WTC11 (cell line): Measurements from ENCODE around the gene GJA3. TPM values are rescaled to one million over a fixed set of nuclear protein-coding genes. Genes with fewer than 3 reads are reported as not detected.

ENCODE experiments used
- ATAC-seq: fragments of 200-7000 bp; cut with Tn5 transposase; 2 replicates; pipeline ENCODE4 v1.10.0; 2021; ENCODE audit warnings: mild to moderate bottlenecking, moderate library complexity
- CTCF ChIA-PET: fragments of 300-600 bp; sonication (Branson Sonifier 250); formaldehyde crosslinking; loops from one replicate; lab custom pipeline; 2021; ENCODE audit warnings: antibody characterized with exemption; lab: Charles Lee
- POLR2A ChIA-PET: fragments of 350-600 bp; sonication (Branson Sonifier 250); formaldehyde crosslinking; loops from one replicate; lab custom pipeline; 2021; ENCODE audit warnings: antibody characterized with exemption; lab: Charles Lee
- DNase-seq: peaks from one replicate; pipeline ENCODE4 v3.0.0; 2021; ENCODE audit warnings: low spot score
- H3K27ac Mint-ChIP-seq: 2 replicates; pipeline ENCODE4 v1.8.0; 2021; ENCODE audit warnings: mixed read lengths
- H3K27me3 Mint-ChIP-seq: 2 replicates; pipeline ENCODE4 v1.8.0; 2021; ENCODE audit warnings: low read depth, mild to moderate bottlenecking, moderate library complexity, mixed read lengths
- H3K36me3 Mint-ChIP-seq: 2 replicates; pipeline ENCODE4 v1.8.0; 2021; ENCODE audit warnings: mixed read lengths
- H3K4me1 Mint-ChIP-seq: 2 replicates; pipeline ENCODE4 v1.8.0; 2022; ENCODE audit warnings: mixed read lengths
- H3K4me3 Mint-ChIP-seq: 2 replicates; pipeline ENCODE4 v1.8.0; 2021; ENCODE audit warnings: mild to moderate bottlenecking, moderate library complexity, mixed read lengths
- H3K9me3 Mint-ChIP-seq: 2 replicates; pipeline ENCODE4 v1.8.0; 2021; ENCODE audit warnings: mixed read lengths
- ATF1 ChIP-seq: sonication (generic); formaldehyde crosslinking; IDR thresholded peaks from 2 replicates; pipeline ENCODE4 v1.8.1; 2023; ENCODE audit warnings: mild to moderate bottlenecking, moderate library complexity, missing genetic modification reagents
- ATF2 ChIP-seq: sonication (generic); formaldehyde crosslinking; IDR thresholded peaks from 2 replicates; pipeline ENCODE4 v1.8.1; 2022; ENCODE audit warnings: low read depth, missing genetic modification reagents, borderline replicate concordance
- ELF4 ChIP-seq: sonication (generic); formaldehyde crosslinking; IDR thresholded peaks from 2 replicates; pipeline ENCODE4 v1.8.1; 2022; ENCODE audit warnings: low read depth, mild to moderate bottlenecking, moderate library complexity, missing genetic modification reagents
- EMX1 ChIP-seq: fragments of 250-450 bp; sonication (Bioruptor Pico); IDR thresholded peaks from 2 replicates; pipeline ENCODE4 v1.8.0; 2021; ENCODE audit warnings: mild to moderate bottlenecking
- FOXK1 ChIP-seq: sonication (generic); formaldehyde crosslinking; IDR thresholded peaks from 2 replicates; pipeline ENCODE4 v1.8.0; 2022; ENCODE audit warnings: mild to moderate bottlenecking, moderate library complexity, missing genetic modification reagents
- HMGXB4 ChIP-seq: sonication (generic); formaldehyde crosslinking; IDR thresholded peaks from 2 replicates; pipeline ENCODE4 v1.8.1; 2023; ENCODE audit warnings: mild to moderate bottlenecking, moderate library complexity, missing genetic modification reagents
- JAZF1 ChIP-seq: fragments of 250-450 bp; sonication (Bioruptor Pico); IDR thresholded peaks from 2 replicates; pipeline ENCODE4 v1.9.0; 2021; ENCODE audit warnings: moderate library complexity, mild to moderate bottlenecking, inconsistent platforms
- MAX ChIP-seq: sonication (generic); formaldehyde crosslinking; IDR thresholded peaks from 2 replicates; pipeline ENCODE4 v1.8.0; 2022; ENCODE audit warnings: mild to moderate bottlenecking, missing genetic modification reagents
- MYBL2 ChIP-seq: sonication (generic); formaldehyde crosslinking; IDR thresholded peaks from 2 replicates; pipeline ENCODE4 v1.8.1; 2023; ENCODE audit warnings: mild to moderate bottlenecking, moderate library complexity, missing genetic modification reagents
- NR3C1 ChIP-seq: sonication (generic); formaldehyde crosslinking; conservative IDR thresholded peaks from 2 replicates; pipeline ENCODE4 v1.8.1; 2023; ENCODE audit warnings: low read depth, mild to moderate bottlenecking, missing genetic modification reagents
- PRRX2 ChIP-seq: fragments of 250-450 bp; sonication (Bioruptor Pico); IDR thresholded peaks from 2 replicates; pipeline ENCODE4 v1.8.0; 2021; ENCODE audit warnings: mild to moderate bottlenecking
- USF1 ChIP-seq: sonication (generic); formaldehyde crosslinking; IDR thresholded peaks from 2 replicates; pipeline ENCODE4 v1.8.0; 2022; ENCODE audit warnings: mild to moderate bottlenecking, missing genetic modification reagents
- ZMAT4 ChIP-seq: fragments of 250-450 bp; sonication (Bioruptor Pico); IDR thresholded peaks from 2 replicates; pipeline ENCODE4 v1.9.0; 2021; ENCODE audit warnings: mild to moderate bottlenecking
- ZNF396 ChIP-seq: fragments of 250-450 bp; sonication (Bioruptor Pico); IDR thresholded peaks from 2 replicates; pipeline ENCODE4 v1.8.0; 2021; ENCODE audit warnings: mild to moderate bottlenecking, moderate library complexity, borderline replicate concordance
- ZNF423 ChIP-seq: fragments of 250-450 bp; sonication (Bioruptor Pico); IDR thresholded peaks from 2 replicates; pipeline ENCODE4 v2.1.2; 2022; ENCODE audit warnings: mild to moderate bottlenecking, moderate library complexity
- total RNA-seq: library from RNA; stranded (reverse); gene quantifications from 3 replicates; pipeline ENCODE4 v1.2.3, GENCODE V29; 2021
- TF ChIP-seq, protein P1 (sequence below): sonication (generic); formaldehyde crosslinking; IDR thresholded peaks from 2 replicates; pipeline ENCODE4 v1.8.0; 2023; ENCODE audit warnings: mild to moderate bottlenecking, missing genetic modification reagents
- TF ChIP-seq, protein P2 (sequence below): sonication (generic); formaldehyde crosslinking; IDR thresholded peaks from 2 replicates; pipeline ENCODE4 v1.8.1; 2022; ENCODE audit warnings: mild to moderate bottlenecking, missing genetic modification reagents, moderate library complexity, borderline replicate concordance

Gene GJA3
- total RNA-seq, 1 experiment from 2014 or later = 0.48 TPM

GRCh38 chr13:20137875-20138274 is 23.0 kb downstream of the GJA3 start:
- TF ChIP-seq ZNF423 (CRISPR knock-in tag) (no peak), ZMAT4 (CRISPR knock-in tag) (no peak), HMGXB4 (CRISPR knock-in tag) (no peak), MAX (CRISPR knock-in tag) (no peak), ZNF396 (CRISPR knock-in tag) (no peak), ATF2 (CRISPR knock-in tag) (no peak), JAZF1 (no peak), NR3C1 (CRISPR knock-in tag) (no peak), USF1 (CRISPR knock-in tag) (no peak), FOXK1 (CRISPR knock-in tag) (no peak), PRRX2 (CRISPR knock-in tag) (no peak), EMX1 (no peak), ATF1 (CRISPR knock-in tag) (no peak), MYBL2 (CRISPR knock-in tag) (no peak), ELF4 (no peak)
- TF ChIP-seq, protein P1, sequence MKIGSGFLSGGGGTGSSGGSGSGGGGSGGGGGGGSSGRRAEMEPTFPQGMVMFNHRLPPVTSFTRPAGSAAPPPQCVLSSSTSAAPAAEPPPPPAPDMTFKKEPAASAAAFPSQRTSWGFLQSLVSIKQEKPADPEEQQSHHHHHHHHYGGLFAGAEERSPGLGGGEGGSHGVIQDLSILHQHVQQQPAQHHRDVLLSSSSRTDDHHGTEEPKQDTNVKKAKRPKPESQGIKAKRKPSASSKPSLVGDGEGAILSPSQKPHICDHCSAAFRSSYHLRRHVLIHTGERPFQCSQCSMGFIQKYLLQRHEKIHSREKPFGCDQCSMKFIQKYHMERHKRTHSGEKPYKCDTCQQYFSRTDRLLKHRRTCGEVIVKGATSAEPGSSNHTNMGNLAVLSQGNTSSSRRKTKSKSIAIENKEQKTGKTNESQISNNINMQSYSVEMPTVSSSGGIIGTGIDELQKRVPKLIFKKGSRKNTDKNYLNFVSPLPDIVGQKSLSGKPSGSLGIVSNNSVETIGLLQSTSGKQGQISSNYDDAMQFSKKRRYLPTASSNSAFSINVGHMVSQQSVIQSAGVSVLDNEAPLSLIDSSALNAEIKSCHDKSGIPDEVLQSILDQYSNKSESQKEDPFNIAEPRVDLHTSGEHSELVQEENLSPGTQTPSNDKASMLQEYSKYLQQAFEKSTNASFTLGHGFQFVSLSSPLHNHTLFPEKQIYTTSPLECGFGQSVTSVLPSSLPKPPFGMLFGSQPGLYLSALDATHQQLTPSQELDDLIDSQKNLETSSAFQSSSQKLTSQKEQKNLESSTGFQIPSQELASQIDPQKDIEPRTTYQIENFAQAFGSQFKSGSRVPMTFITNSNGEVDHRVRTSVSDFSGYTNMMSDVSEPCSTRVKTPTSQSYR = no peak
- TF ChIP-seq, protein P2, sequence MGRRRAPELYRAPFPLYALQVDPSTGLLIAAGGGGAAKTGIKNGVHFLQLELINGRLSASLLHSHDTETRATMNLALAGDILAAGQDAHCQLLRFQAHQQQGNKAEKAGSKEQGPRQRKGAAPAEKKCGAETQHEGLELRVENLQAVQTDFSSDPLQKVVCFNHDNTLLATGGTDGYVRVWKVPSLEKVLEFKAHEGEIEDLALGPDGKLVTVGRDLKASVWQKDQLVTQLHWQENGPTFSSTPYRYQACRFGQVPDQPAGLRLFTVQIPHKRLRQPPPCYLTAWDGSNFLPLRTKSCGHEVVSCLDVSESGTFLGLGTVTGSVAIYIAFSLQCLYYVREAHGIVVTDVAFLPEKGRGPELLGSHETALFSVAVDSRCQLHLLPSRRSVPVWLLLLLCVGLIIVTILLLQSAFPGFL (CRISPR knock-in tag) = no peak
- Mint-ChIP-seq H3K27ac (no peak overlapping the region), H3K36me3 (no peaks in the 10 kb centered on the region), H3K4me1 (peaks cover 7% of the 10 kb centered on the region), H3K9me3 (no peaks in the 10 kb centered on the region), H3K27me3 (peaks cover 26% of the 10 kb centered on the region), H3K4me3 (no peak overlapping the region)
- DNase-seq (no peak), ATAC-seq (no peak)
- ChIA-PET POLR2A (no interaction called here), CTCF (interaction anchor here (1.1 kb wide), 2 partner anchors 10 to 60 kb away, joined by 3 to 10 read pairs; no protein-coding TSS in a partner anchor)
